Breast epithelium (tissue), 4 donors: Measurements from ENCODE around the gene UST. TPM values are rescaled to one million over a fixed set of nuclear protein-coding genes. Genes with fewer than 3 reads are reported as not detected.

ENCODE experiments used
- DNase-seq, 2 donors: peaks; one replicate each; pipeline ENCODE4 v3.0.0-alpha.2; 2019; ENCODE audit warnings: low spot score in 2 of 2
- H3K27ac ChIP-seq, 2 donors: fragments of 200-600 bp; sonication (generic) in 1 of 2; one replicate each; pipeline ENCODE4 v1.5.1; 2016 to 2019; ENCODE audit warnings: mild to moderate bottlenecking in 1 of 2
- H3K27me3 ChIP-seq, 2 donors: fragments of 200-600 bp; sonication (generic) in 1 of 2; one replicate each; pipeline versions ENCODE4 v1.5.1 to v1.6.0; 2017 to 2019; ENCODE audit warnings: control low read depth in 1 of 2, mild to moderate bottlenecking in 1 of 2
- H3K36me3 ChIP-seq: fragments of 200-600 bp; one replicate; pipeline ENCODE4 v1.5.1; 2019
- H3K4me1 ChIP-seq, 2 donors: fragments of 200-600 bp; sonication (generic); one replicate each; pipeline ENCODE4 v1.5.1; 2016 to 2019; ENCODE audit warnings: control low read depth in 1 of 2
- H3K4me3 ChIP-seq, 3 donors: fragments of 200-600 bp; sonication (generic); 1 replicate in 2 of 3; 2 replicates in 1 of 3; pipeline ENCODE4 v1.5.1; 2016 to 2019; ENCODE audit warnings: mild to moderate bottlenecking in 3 of 3, moderate library complexity in 2 of 3
- H3K9me3 ChIP-seq, 2 donors: fragments of 200-600 bp; sonication (generic) in 1 of 2; one replicate each; pipeline ENCODE4 v1.5.1; 2016 to 2019; ENCODE audit warnings: control low read depth in 1 of 2
- CTCF ChIP-seq, 3 donors: fragments of 450-650 bp; IDR thresholded peaks; one replicate each; pipeline ENCODE4 v1.5.1; 2016 to 2017; ENCODE audit warnings: antibody characterized with exemption in 3 of 3, mild to moderate bottlenecking in 3 of 3, moderate library complexity in 3 of 3
- POLR2A ChIP-seq: fragments of 450-650 bp; IDR thresholded peaks from one replicate; pipeline ENCODE4 v1.6.1; 2016; ENCODE audit warnings: antibody characterized with exemption, mild to moderate bottlenecking, moderate library complexity
- POLR2AphosphoS5 ChIP-seq, 3 donors: sonication (generic); formaldehyde crosslinking; IDR thresholded peaks; one replicate each; pipeline ENCODE4 v1.6.1; 2017; ENCODE audit warnings: antibody characterized with exemption in 3 of 3
- intact Hi-C: fragments of 100-400 bp; cut with DNase I; formaldehyde crosslinking; loops from one replicate; pipeline ENCODE4 v1.15.1; 2023; ENCODE audit warnings: low total_unique reads
- total RNA-seq, 3 donors: library from RNA; depleted of rRNA; stranded (reverse); fragments of >200 nt; gene quantifications; one replicate each; pipeline ENCODE4 v1.1.0, GENCODE V29; 2016

The UST gene
- total RNA-seq, 3 donors from 2014 or later, result 10.5 to 28.8 (median 13.2) TPM

- H3K27ac ChIP-seq, result no peak overlapping the region
Observed at GRCh38 chr6:149060985-149061760, 314.3 kb downstream of the UST start.

DNA sequence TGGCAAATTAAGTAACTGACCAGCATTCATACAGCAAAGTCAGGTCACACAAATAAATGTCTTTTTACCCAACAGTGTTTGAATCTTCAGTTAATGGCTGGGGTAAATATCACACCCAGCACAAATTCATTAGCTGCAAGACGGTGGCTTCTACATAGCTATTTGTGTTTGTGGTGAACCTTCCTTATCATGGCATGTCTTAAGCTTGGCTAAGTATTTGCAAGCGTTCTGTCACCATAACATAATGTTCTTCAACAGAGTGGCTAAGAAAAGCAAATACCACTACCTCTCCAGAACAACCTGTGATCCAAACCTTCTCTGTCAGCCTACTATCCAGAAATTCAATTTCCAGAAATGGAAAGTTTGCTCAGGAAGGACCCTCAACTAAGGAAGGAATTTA, 315.1 kb downstream of the UST start:
- H3K27ac ChIP-seq, result no peak overlapping the region
- no peak for TF ChIP-seq POLR2A
- no peak for TF ChIP-seq CTCF (IDR thresholded peaks at IDR 0.05)
- intact Hi-C loops, result loop anchor here (10.0 kb wide), 1 partner anchor 297 kb away; no protein-coding TSS in a partner anchor
- no peaks in the 10 kb centered on the region for H3K4me1 ChIP-seq
- no peak overlapping the region for H3K4me3 ChIP-seq
- DNase-seq, result no peak
- no peaks in the 10 kb centered on the region for H3K9me3 ChIP-seq
- no peaks in the 10 kb centered on the region for H3K27me3 ChIP-seq
- no peaks in the 10 kb centered on the region for H3K36me3 ChIP-seq

More at GRCh38 chr6:149060985-149061760, 314.3 kb downstream of the UST start:
- intact Hi-C loops, result loop anchor here (10.0 kb wide), 1 partner anchor 296 kb away; no protein-coding TSS in a partner anchor
- TF ChIP-seq POLR2A (no peak), CTCF (IDR thresholded peaks at IDR 0.05) (no peak), POLR2AphosphoS5 (IDR thresholded peaks at IDR 0.05) (no peak)
- H3K4me3 ChIP-seq, result no peak overlapping the region
- H3K9me3 ChIP-seq, result no peaks in the 10 kb centered on the region
- no peaks in the 10 kb centered on the region for H3K36me3 ChIP-seq
- DNase-seq, result no peak
- H3K27me3 ChIP-seq, result no peaks in the 10 kb centered on the region
- no peaks in the 10 kb centered on the region for H3K4me1 ChIP-seq

DNA sequence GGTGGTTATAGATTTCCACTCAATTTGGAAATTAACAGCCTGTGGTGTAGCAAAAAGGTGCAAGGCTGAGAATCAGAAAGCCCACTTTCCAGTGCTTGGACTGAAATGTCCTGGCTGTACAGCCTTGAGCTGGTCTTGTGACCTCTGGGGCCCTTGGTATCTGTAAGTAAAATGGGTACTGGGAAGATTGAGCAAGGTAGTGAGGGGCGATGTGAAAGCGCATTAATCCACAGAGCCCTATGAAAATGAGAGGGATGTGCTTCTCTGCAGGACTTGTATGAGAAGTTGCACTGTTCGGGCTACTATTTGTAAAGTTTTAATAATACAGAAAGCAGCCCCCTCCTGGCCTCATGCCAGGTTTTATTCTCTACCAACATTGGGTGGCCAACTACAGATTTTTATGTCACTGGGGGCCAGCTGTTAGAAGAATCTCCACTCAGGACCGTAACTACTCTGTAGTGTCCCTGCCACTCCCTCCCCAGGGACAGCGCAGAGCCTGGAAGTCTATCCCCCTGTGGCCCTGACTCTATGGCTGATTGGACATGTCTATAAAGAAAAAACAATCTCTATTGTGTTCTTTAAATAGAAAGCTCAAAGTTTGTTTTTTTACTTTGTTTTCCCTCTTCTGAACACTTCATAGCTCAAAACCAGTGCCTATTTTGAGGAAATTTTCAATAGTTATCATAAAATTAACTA, 316.0 kb downstream of the UST start:
- no peak for DNase-seq
- intact Hi-C loops, result loop anchor here (10.0 kb wide), 1 partner anchor 298 kb away; no protein-coding TSS in a partner anchor
- H3K9me3 ChIP-seq, result no peaks in the 10 kb centered on the region
- no peak for TF ChIP-seq CTCF (IDR thresholded peaks at IDR 0.05)
- TF ChIP-seq POLR2A, result no peak
- no peak for TF ChIP-seq POLR2AphosphoS5 (IDR thresholded peaks at IDR 0.05)
- no peak overlapping the region for H3K27ac ChIP-seq
- H3K4me3 ChIP-seq, result no peak overlapping the region
- no peaks in the 10 kb centered on the region for H3K36me3 ChIP-seq
- H3K27me3 ChIP-seq, result no peaks in the 10 kb centered on the region
- H3K4me1 ChIP-seq, result no peaks in the 10 kb centered on the region

GRCh38 chr6:149063468-149063867, 316.6 kb downstream of the UST start:
- DNase-seq, result no peak
- Histone ChIP-seq H3K36me3 (no peaks in the 10 kb centered on the region), H3K4me3 (no peak overlapping the region), H3K27me3 (no peaks in the 10 kb centered on the region), H3K4me1 (no peaks in the 10 kb centered on the region), H3K9me3 (no peaks in the 10 kb centered on the region), H3K27ac (no peak overlapping the region)
- no peak for TF ChIP-seq CTCF (IDR thresholded peaks at IDR 0.05)
- no peak for TF ChIP-seq POLR2A
- TF ChIP-seq POLR2AphosphoS5 (IDR thresholded peaks at IDR 0.05), result no peak
- intact Hi-C loops, result loop anchor here (10.0 kb wide), 1 partner anchor 299 kb away; no protein-coding TSS in a partner anchor
